Loucy (cell line): ENCODE data around the gene SMTNL2.

ENCODE experiments used
- CTCF ChIP-seq: fragments of 200-600 bp; sonication (generic); conservative IDR thresholded peaks from 2 replicates; pipeline ENCODE4 v1.5.1; 2014; ENCODE audit warnings: mild to moderate bottlenecking, antibody characterized with exemption, low read length
- EZH2phosphoT487 ChIP-seq: fragments of 200-600 bp; IDR thresholded peaks from 2 replicates; pipeline ENCODE4 v1.6.1; 2018; ENCODE audit warnings: antibody characterized with exemption, mild to moderate bottlenecking, moderate library complexity, borderline replicate concordance

GRCh38 chr17:4538236-4539002 is 45.9 kb upstream of the SMTNL2 start:
- TF ChIP-seq CTCF: no peak
- no peak for TF ChIP-seq EZH2phosphoT487
